Adipose tissue (tissue), 3 donors: ENCODE measurements around the gene GIPR. TPM values are rescaled to one million over a fixed set of nuclear protein-coding genes. Genes with fewer than 3 reads are reported as not detected.
"Not testable (repeated sequence)": the region's sequence is repeated elsewhere in the genome, so short reads cannot be mapped to it uniquely, and the experiment has no call there.

Experiments used
- H3K27ac ChIP-seq: one replicate; pipeline ENCODE4 v1.5.1; 2013; ENCODE audit warnings: low read depth, low read length
- WGBS, 3 donors: extraction: QIAGEN DNeasy Blood & Tissue Kit; methylation state at CpG; one replicate each; pipeline ENCODE4 v1.1.7; 2013; 5-methylcytosine and 5-hydroxymethylcytosine counted together
- polyA plus RNA-seq, 3 donors: library from polyadenylated mRNA; stranded (reverse); fragments of 200-250 nt; gene quantifications; one replicate each; pipeline ENCODE4 v1.2.3, GENCODE V29; 2013
- donor health status: healthy with polysubstance abuse.
- donor health status: Bipolar disorder and iron deficiency.
- donor health status: healthy.

Gene GIPR
- polyA plus RNA-seq, 3 donors = 5.6 to 20.2 (median 7.2) TPM

GRCh38 chr19:45716359-45717130 lies 48.5 kb downstream of the GIPR start:
- 1 to 3% (median 2%) methylated on average over 24 of the region's 24 CpGs for WGBS, 3 donors
- H3K27ac ChIP-seq = no peak overlapping the region

GRCh38 chr19:45717131-45717982 lies 49.3 kb downstream of the GIPR start:
- WGBS, 3 donors = 0 to 1% (median 0%) methylated on average over 48 to 51 of the region's 51 CpGs
- peak overlapping the region; percentile 34 for H3K27ac ChIP-seq

- 43 to 63% (median 53%) methylated on average over 12 of the region's 12 CpGs for WGBS, 3 donors
Measured at GRCh38 chr19:45717983-45718650, 50.1 kb downstream of the GIPR start.

GRCh38 chr19:45720065-45720464 lies 52.0 kb downstream of the GIPR start:
- H3K27ac ChIP-seq = not testable (repeated sequence)
- 92 to 98% (median 98%) methylated on average over 11 of the region's 11 CpGs for WGBS, 3 donors

More at GRCh38 chr19:45717983-45718650, 50.1 kb downstream of the GIPR start:
- H3K27ac ChIP-seq = peak overlapping the region; percentile 59

GRCh38 chr19:45728683-45729082 lies 60.7 kb downstream of the GIPR start:
- H3K27ac ChIP-seq = not testable (repeated sequence)
- WGBS, 3 donors = 94 to 98% (median 95%) methylated on average over 18 of the region's 18 CpGs

- WGBS, 3 donors = 6 to 18% (median 14%) methylated on average over 10 of the region's 10 CpGs
- no peak overlapping the region for H3K27ac ChIP-seq
Measured at GRCh38 chr19:45729800-45730290, 61.8 kb downstream of the GIPR start.

- 0 to 1% (median 1%) methylated on average over 48 of the region's 48 CpGs for WGBS, 3 donors
Measured at GRCh38 chr19:45730368-45731288, 62.6 kb downstream of the GIPR start, which contains the start of gene FBXO46. Gene FBXO46 (minus strand): TSS chr19:45730896. CDS start chr19:45713495, 17,401 bp downstream.

More at GRCh38 chr19:45730368-45731288, 62.6 kb downstream of the GIPR start, which contains the start of gene FBXO46:
- no peak within 1 kb of the TSS for H3K27ac ChIP-seq

Other genes with a start within 250 kb of the GIPR start
- 10 to 100 TPM; 31.0 to 63.9 (median 59.5) TPM for gene ERCC1, start 244.3 kb upstream of the GIPR start, polyA plus RNA-seq
- gene FOSB, start 200.2 kb upstream of the GIPR start, polyA plus RNA-seq = 100 to 1,000 TPM in 2 of 3 donors, 10 to 100 TPM in 1; 11.9 to 650 (median 341) TPM
- gene RTN2, start 171.2 kb upstream of the GIPR start, polyA plus RNA-seq = 1 to 10 TPM; 4.9 to 7.6 (median 6.4) TPM
- 1 to 10 TPM in 1 of 3 donors, under 1 TPM in 2; 0.62 to 3.7 (median 0.71) TPM for gene PPM1N, start 169.8 kb upstream of the GIPR start, polyA plus RNA-seq
- gene VASP, start 160.7 kb upstream of the GIPR start, polyA plus RNA-seq = 10 to 100 TPM; 14.9 to 93.0 (median 78.0) TPM
- gene OPA3, start 83.4 kb upstream of the GIPR start, polyA plus RNA-seq = 1 to 10 TPM; 3.1 to 6.7 (median 3.5) TPM
- gene GPR4, start 66.0 kb upstream of the GIPR start, polyA plus RNA-seq = 10 to 100 TPM in 2 of 3 donors, 1 to 10 TPM in 1; 1.3 to 29.5 (median 11.6) TPM
- 10 to 100 TPM; 17.5 to 29.2 (median 22.3) TPM for gene EML2, start 28.8 kb upstream of the GIPR start, polyA plus RNA-seq
- gene SNRPD2, start 23.7 kb downstream of the GIPR start, polyA plus RNA-seq = 100 to 1,000 TPM; 175 to 370 (median 310) TPM
- gene QPCTL, start 24.4 kb downstream of the GIPR start, polyA plus RNA-seq = 1 to 10 TPM; 3.9 to 5.4 (median 4.9) TPM
- 1 to 10 TPM; 7.0 to 8.0 (median 7.3) TPM for gene FBXO46, start 62.7 kb downstream of the GIPR start, polyA plus RNA-seq
- gene MEIOSIN, start 65.2 kb downstream of the GIPR start, polyA plus RNA-seq = under 1 TPM; 0.01 to 0.11 (median 0.02) TPM
- gene SIX5, start 101.0 kb downstream of the GIPR start, polyA plus RNA-seq = 10 to 100 TPM; 19.7 to 33.3 (median 23.3) TPM
- gene DMPK, start 114.3 kb downstream of the GIPR start, polyA plus RNA-seq = 100 to 1,000 TPM in 1 of 3 donors, 10 to 100 TPM in 2; 36.1 to 119 (median 40.8) TPM
- gene DMWD, start 124.6 kb downstream of the GIPR start, polyA plus RNA-seq = 10 to 100 TPM; 13.9 to 43.0 (median 35.8) TPM
- under 1 TPM in 1 of 3 donors, not detected in 2; 0.03 TPM for gene RSPH6A, start 147.1 kb downstream of the GIPR start, polyA plus RNA-seq
- 10 to 100 TPM; 25.9 to 57.0 (median 36.8) TPM for gene SYMPK, start 194.9 kb downstream of the GIPR start, polyA plus RNA-seq
- gene FOXA3, start 196.1 kb downstream of the GIPR start, polyA plus RNA-seq = 10 to 100 TPM in 1 of 3 donors, 1 to 10 TPM in 1, not detected in 1; 3.6 to 32.1 TPM
- gene IRF2BP1, start 217.9 kb downstream of the GIPR start, polyA plus RNA-seq = 10 to 100 TPM in 2 of 3 donors, 1 to 10 TPM in 1; 7.7 to 13.9 (median 10.0) TPM
- 1 to 10 TPM; 2.9 to 3.4 (median 3.4) TPM for gene MYPOP, start 234.4 kb downstream of the GIPR start, polyA plus RNA-seq
- gene NANOS2, start 246.6 kb downstream of the GIPR start, polyA plus RNA-seq = not detected